GM18867 (cell line): Measurements from ENCODE around the gene TMEM236.
"Not testable (repeated sequence)": the region's sequence is repeated elsewhere in the genome, so short reads cannot be mapped to it uniquely, and the experiment has no call there.

Experiments
- ATAC-seq: cut with Tn5 transposase; IDR thresholded peaks from one replicate; pipeline ENCODE4 v1.9.1; 2021; ENCODE audit warnings: mild to moderate bottlenecking, moderate library complexity; ENCODE audit not compliant: unreplicated experiment

TMEM236 gene

DNA sequence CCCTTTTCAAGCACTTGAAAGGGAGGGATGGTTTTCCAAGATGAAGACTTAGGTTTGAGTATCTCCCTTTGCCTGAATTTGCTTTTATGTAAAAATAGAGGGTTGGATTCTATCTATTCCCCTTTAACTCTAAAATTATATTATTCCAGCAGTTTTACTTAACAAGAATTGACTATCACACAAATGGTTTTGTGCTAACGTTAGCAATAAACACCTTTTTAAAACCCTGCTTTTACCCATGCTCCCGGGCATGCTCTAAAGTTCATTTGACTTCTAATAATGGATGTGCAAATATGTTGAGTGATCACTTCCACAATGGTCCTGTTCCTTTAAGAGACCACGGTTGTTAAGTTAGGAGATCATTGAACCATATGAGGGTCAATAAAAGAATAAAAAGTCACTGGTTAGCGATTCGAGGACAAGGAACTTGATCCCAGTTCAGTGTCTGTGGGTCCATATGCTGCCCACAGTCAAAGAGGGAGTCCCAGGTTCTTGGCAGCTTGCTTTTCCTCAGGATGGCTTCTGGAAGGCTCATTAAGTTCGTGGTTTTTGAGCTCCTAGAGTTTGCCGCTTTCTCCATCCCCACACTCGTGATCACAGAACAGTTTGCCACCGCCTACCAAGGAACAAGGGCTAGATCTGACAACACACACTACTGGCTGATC lies at the start of gene TMEM236:
Gene TMEM236 (plus strand): TSS at position 421 of the 665 bp plus-strand sequence. CDS start 95 bp downstream, at position 516.
- no peak for ATAC-seq

GRCh38 chr10:17703706-17704105 lies 48.3 kb upstream of the TMEM236 start:
- ATAC-seq: no peak

DNA sequence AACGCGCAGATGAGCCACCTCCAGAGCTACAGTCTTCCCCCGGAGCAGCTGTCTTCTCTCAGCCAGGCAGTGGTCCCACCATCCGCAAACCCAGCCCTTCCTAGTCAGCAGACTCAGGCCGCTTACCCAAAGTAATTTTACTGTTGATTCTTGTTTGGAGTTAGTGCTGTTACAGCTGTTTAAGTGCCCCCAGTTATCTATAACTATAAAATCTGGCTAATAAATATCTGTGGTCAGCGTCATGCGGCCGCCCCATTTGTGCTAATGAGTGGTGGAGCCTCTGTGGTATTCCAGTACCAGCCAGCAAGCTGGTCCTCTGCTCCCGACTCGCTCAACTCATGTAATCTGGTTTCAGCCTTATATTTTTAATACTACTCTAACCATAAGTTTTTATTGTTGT lies 43.2 kb upstream of the TMEM236 start:
- ATAC-seq: no peak

- no peak for ATAC-seq
Measured at GRCh38 chr10:17709492-17709891, 42.5 kb upstream of the TMEM236 start.

DNA sequence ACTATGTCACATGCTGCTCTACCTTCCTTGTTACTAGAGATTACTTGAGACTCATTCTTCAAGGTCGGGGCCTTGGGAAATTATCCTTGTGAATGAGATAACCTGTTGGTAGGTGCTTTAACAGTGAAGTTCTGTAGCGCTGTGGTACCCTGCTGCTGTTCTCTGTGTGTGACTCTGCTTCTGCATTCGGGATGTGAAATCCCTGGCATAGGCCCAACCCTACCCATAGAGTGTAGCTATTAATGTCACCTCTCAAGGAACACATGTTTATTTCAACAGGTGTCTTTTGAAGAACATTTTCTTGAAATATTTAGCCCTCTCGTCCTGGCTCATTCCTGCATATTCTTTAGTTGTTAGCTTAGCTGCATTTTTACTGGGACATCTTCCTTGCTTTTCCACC lies 41.8 kb upstream of the TMEM236 start:
- no peak for ATAC-seq

DNA sequence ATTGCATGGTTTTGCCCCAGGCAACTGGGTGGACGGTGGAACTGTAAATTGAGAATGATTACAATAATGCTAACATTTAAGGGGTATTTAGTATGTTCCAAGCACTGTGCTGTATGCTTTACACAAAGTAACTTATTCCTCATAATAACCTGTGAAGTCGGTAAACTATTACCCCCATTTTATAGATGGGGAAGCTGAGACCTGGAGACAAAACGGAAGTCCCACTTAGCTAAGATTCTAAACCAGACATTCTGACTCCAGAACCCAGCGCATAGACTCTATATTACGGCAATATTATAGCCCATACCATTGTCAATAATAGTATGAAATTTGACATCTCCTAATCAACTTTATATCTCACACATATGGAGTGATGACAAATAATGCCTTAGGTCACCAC lies 39.9 kb upstream of the TMEM236 start:
- ATAC-seq: no peak

DNA sequence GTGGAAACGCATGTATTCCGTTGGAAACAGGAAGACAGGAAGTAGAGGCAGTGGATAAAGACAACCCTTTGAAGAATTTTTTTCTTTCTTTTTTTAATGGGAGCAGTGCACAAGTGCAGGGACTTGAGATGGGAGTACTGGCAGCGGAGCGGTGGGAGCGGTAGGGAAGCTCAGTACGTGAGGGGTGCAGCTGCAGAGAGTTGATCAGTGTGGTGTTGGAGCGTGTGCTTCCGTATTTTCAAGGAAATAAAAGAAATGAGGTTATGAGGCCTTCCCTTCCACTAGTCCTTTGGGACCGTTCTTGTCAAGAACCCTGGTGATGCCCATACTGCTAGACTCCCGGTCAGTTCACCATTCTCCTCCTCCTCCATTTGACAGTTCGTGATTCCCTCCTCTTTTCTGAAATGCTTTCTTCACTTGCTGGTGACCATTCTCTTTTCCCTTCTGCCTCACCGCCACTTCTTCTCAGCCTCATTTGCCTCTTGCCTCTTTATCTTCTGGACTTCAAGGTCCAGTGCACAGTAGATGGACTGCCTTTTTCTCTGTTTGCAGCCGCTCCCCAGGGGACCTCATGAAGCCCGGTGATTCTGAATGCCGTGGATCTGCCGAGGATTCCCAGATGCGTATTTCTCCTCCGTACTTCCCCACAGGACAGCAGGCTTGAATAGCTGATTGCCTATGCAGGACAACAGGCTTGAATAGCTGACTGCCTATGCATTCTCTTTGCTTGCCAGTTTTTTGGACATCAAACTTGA lies 39.1 kb upstream of the TMEM236 start:
- no peak for ATAC-seq

- no peak for ATAC-seq
Measured at GRCh38 chr10:17713758-17714157, 38.2 kb upstream of the TMEM236 start.

DNA sequence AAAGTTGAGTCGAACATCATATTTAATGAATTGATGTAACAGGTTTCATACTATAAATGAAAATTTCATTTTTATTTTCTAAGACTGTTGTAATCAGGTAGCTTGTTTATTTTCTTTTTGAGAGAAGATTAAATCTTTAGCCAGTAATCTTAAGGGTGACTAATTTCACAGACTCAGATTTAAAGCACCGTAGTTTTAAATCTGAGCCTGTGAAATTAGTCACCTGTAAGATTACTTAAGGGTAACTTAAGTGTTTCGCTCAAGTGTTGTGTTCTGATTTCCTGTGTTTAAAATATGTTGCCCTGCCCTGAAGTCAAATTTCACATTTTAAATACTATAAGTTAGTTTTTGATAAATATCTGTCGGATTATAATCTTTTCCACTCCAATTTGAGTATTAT lies 35.8 kb upstream of the TMEM236 start:
- no peak for ATAC-seq

GRCh38 chr10:17722317-17723014 lies 29.5 kb upstream of the TMEM236 start:
- not testable (repeated sequence) for ATAC-seq

GRCh38 chr10:17725703-17726102 lies 26.3 kb upstream of the TMEM236 start:
- ATAC-seq: no peak

- no peak for ATAC-seq
Measured at GRCh38 chr10:17729630-17730029, 22.4 kb upstream of the TMEM236 start.

DNA sequence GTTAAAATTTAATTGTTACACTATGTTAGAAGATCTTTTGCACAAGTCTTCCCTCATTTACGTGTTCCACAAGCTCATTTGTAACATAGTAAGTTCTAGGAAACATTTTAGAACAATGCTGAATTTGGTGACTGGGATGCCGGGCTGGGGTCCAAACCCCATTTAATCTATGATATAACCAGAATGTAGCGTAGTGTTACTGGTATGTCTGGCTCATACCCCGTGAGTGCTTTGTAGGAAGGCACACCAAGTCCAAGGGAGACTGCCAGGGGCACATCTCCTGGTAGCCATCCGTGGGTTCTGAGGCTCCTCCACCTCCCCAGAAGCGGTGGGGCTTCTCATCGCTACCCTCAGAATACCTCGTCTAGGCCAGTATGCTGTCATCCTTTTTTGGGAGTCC lies 21.3 kb upstream of the TMEM236 start:
- ATAC-seq: no peak

GRCh38 chr10:17731331-17732020 lies 20.5 kb upstream of the TMEM236 start:
- no peak for ATAC-seq

DNA sequence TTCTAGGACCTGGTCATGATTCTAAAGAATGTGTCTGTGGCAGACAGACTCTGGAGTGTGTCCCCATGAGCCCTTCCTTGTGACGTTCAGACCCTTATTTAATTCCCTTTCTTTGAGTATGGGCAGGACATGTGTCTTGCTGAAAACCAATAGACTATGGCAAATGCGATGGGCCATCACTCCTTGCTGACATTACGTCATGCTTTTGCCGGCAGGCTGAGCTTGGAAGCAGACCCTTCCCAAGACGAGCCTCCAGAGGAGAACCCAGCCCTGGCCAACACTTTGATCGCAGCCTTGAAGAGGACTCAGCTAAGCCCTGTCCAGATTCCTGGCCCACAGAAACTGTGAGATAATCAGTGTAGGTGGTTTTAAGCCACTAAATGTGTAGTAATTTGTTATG lies 18.4 kb upstream of the TMEM236 start:
- ATAC-seq: no peak

DNA sequence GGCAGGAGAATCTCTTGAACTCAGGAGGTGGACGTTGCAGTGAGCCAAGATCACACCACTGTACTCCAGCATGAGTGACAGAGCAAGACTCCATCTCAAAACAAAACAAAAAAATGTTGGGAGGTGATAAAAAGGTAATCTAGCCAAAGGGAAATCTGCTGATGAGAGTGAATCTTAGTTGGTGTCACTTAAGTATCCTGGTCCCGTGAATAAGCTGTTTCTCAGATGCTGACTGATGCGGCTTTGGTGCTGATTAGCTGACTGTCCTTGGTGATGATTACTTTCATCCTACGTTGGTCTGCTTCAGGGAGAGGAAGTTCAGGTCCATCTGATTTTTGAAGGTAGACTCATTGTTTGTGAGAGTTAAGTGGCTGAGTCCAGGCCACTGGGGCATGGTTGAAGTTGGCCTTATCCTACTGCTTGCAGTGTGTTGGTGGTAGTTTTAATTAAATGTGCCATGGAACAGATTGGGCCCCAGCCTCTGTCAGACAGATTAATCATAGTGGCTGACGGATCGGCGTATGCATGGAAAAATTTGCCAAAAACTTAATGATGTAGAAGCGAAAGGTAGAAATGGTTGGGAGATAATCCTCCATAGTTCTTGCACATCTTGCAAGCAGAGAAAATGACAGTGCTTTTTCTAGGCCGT lies 17.4 kb upstream of the TMEM236 start:
- ATAC-seq: no peak

DNA sequence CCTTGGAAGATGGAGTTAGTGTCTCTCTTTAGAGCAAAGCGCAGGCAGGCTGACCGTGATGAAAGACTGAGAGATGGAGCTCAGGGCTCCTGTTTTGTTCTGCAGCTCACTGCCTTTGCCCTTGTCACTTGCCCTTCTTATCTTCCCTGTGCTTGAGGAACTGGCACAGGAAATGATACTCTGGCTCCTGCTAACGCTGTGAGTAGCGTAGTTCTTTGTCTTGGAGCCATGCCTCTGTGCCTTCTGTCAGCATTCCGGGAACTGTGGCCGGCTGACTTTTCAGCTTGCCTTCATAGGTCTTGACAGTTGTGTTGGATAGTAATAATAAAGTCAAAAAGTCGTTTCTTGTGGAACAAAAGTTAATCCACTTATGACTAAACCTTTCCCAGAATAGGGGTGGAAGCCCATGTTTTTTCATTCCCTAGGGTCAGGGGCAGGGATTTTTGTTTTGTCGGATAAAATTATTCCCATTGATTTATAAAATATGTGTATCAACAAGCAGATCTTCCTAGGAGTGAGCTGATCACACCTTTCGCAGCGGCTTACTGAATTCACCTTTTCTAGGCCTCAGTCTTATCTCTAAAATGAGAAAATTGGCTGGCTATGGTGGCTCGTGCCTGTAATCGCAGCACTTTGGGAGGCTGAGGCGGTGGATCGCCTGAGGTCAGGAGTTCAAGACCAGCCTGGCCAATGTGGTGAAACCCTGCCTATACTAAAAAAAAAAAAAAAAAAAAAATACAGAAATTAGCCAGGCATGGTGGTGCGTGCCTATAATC lies 16.6 kb upstream of the TMEM236 start:
- no peak for ATAC-seq

- no peak for ATAC-seq
Measured at GRCh38 chr10:17736223-17736622, 15.8 kb upstream of the TMEM236 start.

GRCh38 chr10:17737027-17737965 lies 14.7 kb upstream of the TMEM236 start:
- no peak for ATAC-seq
